ENCODE data around the gene WDR89.
"Not testable (repeated sequence)": the region's sequence is repeated elsewhere in the genome, so short reads cannot be mapped to it uniquely, and the experiment has no call there.

WDR89 gene

GRCh38 chr14:63652406-63652805 lies 10.7 kb upstream of the WDR89 start:
- peak; percentile 3 for DNase-seq

GRCh38 chr14:63650256-63650952 lies 8.7 kb upstream of the WDR89 start:
- no peak for DNase-seq

- peak; percentile 25 for DNase-seq
Measured at GRCh38 chr14:63647696-63648410, 6.2 kb upstream of the WDR89 start.

- DNase-seq = no peak
Measured at GRCh38 chr14:63644741-63645140, 3.1 kb upstream of the WDR89 start.

- DNase-seq = no peak
Measured at GRCh38 chr14:63642656-63643382, 1.1 kb upstream of the WDR89 start.

GRCh38 chr14:63642229-63642611 lies 549 bp upstream of the WDR89 start:
- DNase-seq = peak; percentile 96

GRCh38 chr14:63638493-63638892 lies 3.2 kb downstream of the WDR89 start:
- no peak for DNase-seq

GRCh38 chr14:63636094-63636635 lies 5.5 kb downstream of the WDR89 start:
- peak; percentile 60 for DNase-seq

- no peak for DNase-seq
Measured at GRCh38 chr14:63633801-63634200, 7.9 kb downstream of the WDR89 start.

- DNase-seq = peak; percentile 28
Measured at GRCh38 chr14:63632932-63633514, 8.6 kb downstream of the WDR89 start.

GRCh38 chr14:63624701-63625100 lies 17.0 kb downstream of the WDR89 start:
- no peak for DNase-seq

- DNase-seq = no peak
Measured at GRCh38 chr14:63624203-63624602, 17.5 kb downstream of the WDR89 start.

- DNase-seq = not testable (repeated sequence)
Measured at GRCh38 chr14:63621975-63622374, 19.7 kb downstream of the WDR89 start.

GRCh38 chr14:63616015-63616414 lies 25.7 kb downstream of the WDR89 start:
- DNase-seq = no peak

- DNase-seq = peak; percentile 64
Measured at GRCh38 chr14:63614679-63615363, 26.9 kb downstream of the WDR89 start.

GRCh38 chr14:63611078-63611477 lies 30.6 kb downstream of the WDR89 start:
- DNase-seq = no peak

GRCh38 chr14:63605041-63605532 lies 36.6 kb downstream of the WDR89 start:
- peak; percentile 27 for DNase-seq

GRCh38 chr14:63604626-63605025 lies 37.0 kb downstream of the WDR89 start:
- DNase-seq = no peak

- no peak for DNase-seq
Measured at GRCh38 chr14:63603749-63604277, 37.9 kb downstream of the WDR89 start.

GRCh38 chr14:63598807-63599206 lies 42.9 kb downstream of the WDR89 start:
- DNase-seq = no peak

GRCh38 chr14:63596998-63597658 lies 44.5 kb downstream of the WDR89 start:
- DNase-seq = no peak
